Neutrophil (primary cell): ENCODE measurements around the gene PERP.

Source experiments
- H3K27ac ChIP-seq: fragments of 200-600 bp; sonication (generic); 2 replicates; pipeline ENCODE4 v1.5.1; 2016; ENCODE audit warnings: mild to moderate bottlenecking, moderate library complexity
- H3K27me3 ChIP-seq: fragments of 200-600 bp; sonication (generic); 2 replicates; pipeline ENCODE4 v1.6.0; 2016; ENCODE audit warnings: mild to moderate bottlenecking
- H3K36me3 ChIP-seq: fragments of 200-600 bp; sonication (generic); 2 replicates; pipeline ENCODE4 v1.5.1; 2017
- H3K4me1 ChIP-seq, 2 experiments: fragments of 200-600 bp in 1 of 2; sonication (generic) in 1 of 2; 1 replicate in 1 of 2; 2 replicates in 1 of 2; pipeline versions ENCODE4 v1.5.1 to v1.6.1; 2013 to 2016; ENCODE audit warnings: low read depth in 1 of 2, low read length in 1 of 2, mild to moderate bottlenecking in 1 of 2, moderate library complexity in 1 of 2; ENCODE audit not compliant: control insufficient read depth in 1 of 2, insufficient read depth in 1 of 2
- H3K4me3 ChIP-seq, 2 experiments: fragments of 200-600 bp in 1 of 2; sonication (generic) in 1 of 2; 1 replicate in 1 of 2; 2 replicates in 1 of 2; pipeline ENCODE4 v1.5.1; 2013 to 2016; ENCODE audit warnings: low read depth in 1 of 2, low read length in 1 of 2, mild to moderate bottlenecking in 1 of 2, moderate library complexity in 1 of 2
- H3K9me3 ChIP-seq: fragments of 200-600 bp; sonication (generic); 2 replicates; pipeline ENCODE4 v1.5.1; 2016
- TF ChIP-seq, protein P1 (sequence below): fragments of 200-600 bp; sonication (generic); IDR thresholded peaks from 2 replicates; pipeline ENCODE4 v1.5.1; 2016; ENCODE audit warnings: antibody characterized with exemption

Gene PERP

DNA sequence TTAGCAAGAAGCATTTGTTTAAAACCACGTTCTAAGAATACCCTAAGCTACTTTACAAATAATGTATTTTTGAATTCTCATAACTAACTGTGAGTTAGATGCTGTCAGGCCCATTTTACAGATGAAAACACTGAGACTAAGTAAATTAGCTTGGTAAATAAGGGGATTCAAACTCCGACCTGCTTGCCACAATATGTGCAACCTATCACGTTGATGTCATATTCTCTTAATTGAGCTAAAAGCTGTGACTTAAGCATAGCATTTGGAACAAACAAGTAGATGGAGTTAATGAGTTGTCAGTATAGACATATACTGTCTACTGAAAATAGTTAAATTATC is 9.4 kb upstream of the PERP start:
- H3K27me3 ChIP-seq, result peaks cover 35% of the 10 kb centered on the region
- TF ChIP-seq, protein P1, sequence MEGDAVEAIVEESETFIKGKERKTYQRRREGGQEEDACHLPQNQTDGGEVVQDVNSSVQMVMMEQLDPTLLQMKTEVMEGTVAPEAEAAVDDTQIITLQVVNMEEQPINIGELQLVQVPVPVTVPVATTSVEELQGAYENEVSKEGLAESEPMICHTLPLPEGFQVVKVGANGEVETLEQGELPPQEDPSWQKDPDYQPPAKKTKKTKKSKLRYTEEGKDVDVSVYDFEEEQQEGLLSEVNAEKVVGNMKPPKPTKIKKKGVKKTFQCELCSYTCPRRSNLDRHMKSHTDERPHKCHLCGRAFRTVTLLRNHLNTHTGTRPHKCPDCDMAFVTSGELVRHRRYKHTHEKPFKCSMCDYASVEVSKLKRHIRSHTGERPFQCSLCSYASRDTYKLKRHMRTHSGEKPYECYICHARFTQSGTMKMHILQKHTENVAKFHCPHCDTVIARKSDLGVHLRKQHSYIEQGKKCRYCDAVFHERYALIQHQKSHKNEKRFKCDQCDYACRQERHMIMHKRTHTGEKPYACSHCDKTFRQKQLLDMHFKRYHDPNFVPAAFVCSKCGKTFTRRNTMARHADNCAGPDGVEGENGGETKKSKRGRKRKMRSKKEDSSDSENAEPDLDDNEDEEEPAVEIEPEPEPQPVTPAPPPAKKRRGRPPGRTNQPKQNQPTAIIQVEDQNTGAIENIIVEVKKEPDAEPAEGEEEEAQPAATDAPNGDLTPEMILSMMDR, result no peak
- H3K4me3 ChIP-seq, result no peak overlapping the region
- H3K9me3 ChIP-seq, result no peaks in the 10 kb centered on the region
- no peak overlapping the region for H3K27ac ChIP-seq
- no peaks in the 10 kb centered on the region for H3K4me1 ChIP-seq
- H3K36me3 ChIP-seq, result no peaks in the 10 kb centered on the region

DNA sequence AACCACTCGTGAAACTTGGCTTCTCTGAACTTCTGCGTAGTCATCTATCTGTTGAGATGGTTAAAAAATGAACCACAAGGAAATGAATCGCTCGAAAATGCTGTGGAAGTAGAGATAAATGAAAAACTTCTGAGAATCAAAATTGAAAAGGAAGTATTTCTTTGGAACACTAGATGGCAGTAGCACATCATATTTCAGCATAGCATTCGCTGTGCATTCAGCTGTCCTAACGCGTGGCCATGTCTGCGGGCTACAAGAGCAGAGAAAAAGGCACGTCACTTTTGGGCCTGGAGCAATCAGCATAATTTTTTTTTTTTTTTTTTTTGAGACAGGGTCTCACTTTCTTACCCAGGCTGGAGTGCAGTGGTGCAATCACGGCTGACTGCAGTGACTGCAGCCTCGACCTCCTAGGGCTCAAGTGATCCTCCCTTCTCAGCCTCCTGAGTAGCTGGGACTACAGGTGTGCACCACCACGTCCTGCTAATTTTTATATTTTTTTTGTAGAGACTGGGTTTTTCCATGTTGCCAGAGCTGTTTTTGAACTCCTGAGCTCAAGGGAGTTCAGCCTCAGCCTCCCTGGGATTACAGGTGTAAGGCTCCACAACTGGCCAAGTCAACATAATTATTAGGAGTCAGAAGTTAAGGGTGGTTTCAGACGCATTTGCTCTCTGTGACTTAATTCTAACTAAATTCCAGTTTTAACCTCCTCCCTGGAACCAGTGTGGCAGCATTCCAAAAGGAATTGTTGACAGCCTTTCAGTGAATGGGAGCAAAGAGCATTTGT is 8.8 kb upstream of the PERP start:
- TF ChIP-seq, protein P1, result peak; percentile 44
- Histone ChIP-seq H3K4me1 (no peaks in the 10 kb centered on the region), H3K27ac (no peak overlapping the region), H3K9me3 (no peaks in the 10 kb centered on the region), H3K4me3 (no peak overlapping the region), H3K36me3 (no peaks in the 10 kb centered on the region), H3K27me3 (peaks cover 35% of the 10 kb centered on the region)

DNA sequence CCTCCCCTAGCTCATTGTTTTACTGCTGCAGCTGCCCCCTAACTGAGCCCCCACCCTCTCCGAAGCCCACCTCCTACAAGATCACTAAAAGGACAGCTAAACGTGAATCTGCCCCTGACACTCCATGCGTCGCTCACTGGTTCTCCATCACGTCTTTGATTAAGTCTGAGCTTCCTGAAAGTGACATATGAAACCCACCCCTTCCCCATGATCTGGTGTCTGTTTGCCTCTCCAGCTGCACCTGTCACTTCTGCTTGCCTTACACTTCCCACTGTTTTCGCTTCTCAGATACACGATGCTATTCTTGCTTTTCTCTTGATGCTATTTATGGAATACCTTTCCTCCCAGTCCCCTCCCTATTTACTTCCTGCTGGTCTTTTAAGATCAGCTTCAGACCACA is 8.0 kb upstream of the PERP start:
- H3K27me3 ChIP-seq, result peaks cover 36% of the 10 kb centered on the region
- H3K36me3 ChIP-seq, result no peaks in the 10 kb centered on the region
- H3K9me3 ChIP-seq, result no peaks in the 10 kb centered on the region
- H3K27ac ChIP-seq, result no peak overlapping the region
- no peaks in the 10 kb centered on the region for H3K4me1 ChIP-seq
- H3K4me3 ChIP-seq, result no peak overlapping the region
- TF ChIP-seq, protein P1, result no peak

DNA sequence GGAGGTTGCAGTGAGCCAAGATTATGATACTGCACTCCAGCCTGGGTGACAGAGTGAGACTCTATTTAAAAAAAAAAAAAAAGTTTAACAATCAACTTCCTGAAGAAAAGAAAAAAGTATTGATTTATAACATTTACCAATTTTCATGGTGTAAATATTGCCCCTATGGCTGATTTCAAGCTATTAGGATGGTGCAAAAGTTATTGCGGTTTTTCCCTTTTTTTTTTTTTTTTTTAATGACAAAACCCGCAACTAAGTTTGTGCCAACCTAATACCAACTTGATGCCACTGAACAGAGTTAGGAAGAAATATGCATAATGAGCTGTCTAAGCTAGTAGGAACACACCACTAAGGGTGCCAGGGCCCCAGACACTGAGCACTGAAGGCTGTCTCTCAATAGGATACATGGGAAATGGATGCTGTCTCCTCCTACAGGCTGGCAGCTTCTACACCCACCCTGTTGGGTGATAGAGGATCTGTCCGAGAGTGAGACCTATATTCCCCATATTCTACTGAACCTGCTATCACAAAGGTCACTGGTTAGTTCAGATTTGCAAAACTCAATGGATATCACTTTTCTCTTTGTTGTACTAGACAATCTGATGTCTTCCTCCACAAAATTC is 6.5 kb upstream of the PERP start:
- TF ChIP-seq, protein P1, result no peak
- H3K4me3 ChIP-seq, result no peak overlapping the region
- peaks cover 45% of the 10 kb centered on the region for H3K27me3 ChIP-seq
- H3K36me3 ChIP-seq, result no peaks in the 10 kb centered on the region
- no peaks in the 10 kb centered on the region for H3K9me3 ChIP-seq
- H3K27ac ChIP-seq, result no peak overlapping the region
- no peaks in the 10 kb centered on the region for H3K4me1 ChIP-seq

DNA sequence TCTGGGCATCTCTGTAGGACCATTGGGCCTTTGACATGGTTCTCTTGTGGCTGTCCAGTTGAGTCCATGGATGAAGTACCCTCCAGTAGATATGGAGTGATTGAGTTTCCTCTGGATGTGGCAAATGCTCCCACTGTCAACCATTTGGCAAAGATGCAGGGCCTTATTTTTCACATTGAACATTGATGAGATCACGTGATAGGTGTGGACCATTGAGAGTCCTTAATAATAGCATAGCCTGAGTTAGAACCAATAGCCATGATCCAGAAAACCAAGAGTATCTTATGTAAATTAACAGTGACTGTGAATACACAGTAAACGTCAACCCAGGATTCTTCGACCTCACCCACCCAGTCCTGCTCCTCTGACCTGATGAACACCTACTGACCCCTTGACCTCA is 3.0 kb upstream of the PERP start:
- no peaks in the 10 kb centered on the region for H3K36me3 ChIP-seq
- H3K4me1 ChIP-seq, result peaks cover 4 to 12% of the 10 kb centered on the region in 2 experiments
- no peaks in the 10 kb centered on the region for H3K9me3 ChIP-seq
- H3K27me3 ChIP-seq, result peaks cover 75% of the 10 kb centered on the region
- TF ChIP-seq, protein P1, result no peak
- H3K4me3 ChIP-seq, result no peak overlapping the region
- no peak overlapping the region for H3K27ac ChIP-seq
